ENCODE measurements around the gene ETV3L.

DNA sequence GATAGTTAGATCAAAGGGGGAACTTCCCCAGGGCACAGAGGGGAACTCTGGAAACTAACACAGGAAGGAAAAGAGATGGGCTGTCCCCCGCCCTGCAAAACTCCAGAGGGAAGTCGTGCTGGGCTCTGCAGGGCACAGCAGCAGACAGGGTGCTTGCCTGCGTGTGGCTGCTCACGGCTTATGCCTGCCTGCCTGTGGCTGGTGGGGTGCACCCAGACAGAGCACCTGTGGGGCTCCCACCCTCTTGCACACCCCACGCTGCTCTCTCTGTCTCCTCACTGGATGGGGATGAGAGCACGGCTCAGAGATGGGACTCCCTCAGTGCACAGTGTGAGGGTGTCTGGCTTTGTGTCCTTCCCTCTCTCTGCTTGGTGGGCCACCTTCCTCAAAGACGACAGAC, 13.5 kb upstream of the ETV3L start:
- TF ChIP-seq TCF4 (CRISPR knock-in tag; IDR thresholded peaks at IDR 0.05; ENCODE audit: borderline replicate concordance) (no peak), RARB (CRISPR knock-in tag; IDR thresholded peaks at IDR 0.05) (no peak), ISL1 (CRISPR knock-in tag; IDR thresholded peaks at IDR 0.05) (no peak), ZFP30 (CRISPR knock-in tag; IDR thresholded peaks at IDR 0.05) (no peak), PPARA (CRISPR knock-in tag; IDR thresholded peaks at IDR 0.05; ENCODE audit: borderline replicate concordance) (no peak), ZNF8 (CRISPR knock-in tag; IDR thresholded peaks at IDR 0.05) (no peak), CSDC2 (CRISPR knock-in tag; IDR thresholded peaks at IDR 0.05) (no peak)
- TF ChIP-seq, protein P1, sequence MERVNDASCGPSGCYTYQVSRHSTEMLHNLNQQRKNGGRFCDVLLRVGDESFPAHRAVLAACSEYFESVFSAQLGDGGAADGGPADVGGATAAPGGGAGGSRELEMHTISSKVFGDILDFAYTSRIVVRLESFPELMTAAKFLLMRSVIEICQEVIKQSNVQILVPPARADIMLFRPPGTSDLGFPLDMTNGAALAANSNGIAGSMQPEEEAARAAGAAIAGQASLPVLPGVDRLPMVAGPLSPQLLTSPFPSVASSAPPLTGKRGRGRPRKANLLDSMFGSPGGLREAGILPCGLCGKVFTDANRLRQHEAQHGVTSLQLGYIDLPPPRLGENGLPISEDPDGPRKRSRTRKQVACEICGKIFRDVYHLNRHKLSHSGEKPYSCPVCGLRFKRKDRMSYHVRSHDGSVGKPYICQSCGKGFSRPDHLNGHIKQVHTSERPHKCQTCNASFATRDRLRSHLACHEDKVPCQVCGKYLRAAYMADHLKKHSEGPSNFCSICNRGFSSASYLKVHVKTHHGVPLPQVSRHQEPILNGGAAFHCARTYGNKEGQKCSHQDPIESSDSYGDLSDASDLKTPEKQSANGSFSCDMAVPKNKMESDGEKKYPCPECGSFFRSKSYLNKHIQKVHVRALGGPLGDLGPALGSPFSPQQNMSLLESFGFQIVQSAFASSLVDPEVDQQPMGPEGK (CRISPR knock-in tag; IDR thresholded peaks at IDR 0.05; ENCODE audit: borderline replicate concordance): no peak
- TF ChIP-seq, protein P2, sequence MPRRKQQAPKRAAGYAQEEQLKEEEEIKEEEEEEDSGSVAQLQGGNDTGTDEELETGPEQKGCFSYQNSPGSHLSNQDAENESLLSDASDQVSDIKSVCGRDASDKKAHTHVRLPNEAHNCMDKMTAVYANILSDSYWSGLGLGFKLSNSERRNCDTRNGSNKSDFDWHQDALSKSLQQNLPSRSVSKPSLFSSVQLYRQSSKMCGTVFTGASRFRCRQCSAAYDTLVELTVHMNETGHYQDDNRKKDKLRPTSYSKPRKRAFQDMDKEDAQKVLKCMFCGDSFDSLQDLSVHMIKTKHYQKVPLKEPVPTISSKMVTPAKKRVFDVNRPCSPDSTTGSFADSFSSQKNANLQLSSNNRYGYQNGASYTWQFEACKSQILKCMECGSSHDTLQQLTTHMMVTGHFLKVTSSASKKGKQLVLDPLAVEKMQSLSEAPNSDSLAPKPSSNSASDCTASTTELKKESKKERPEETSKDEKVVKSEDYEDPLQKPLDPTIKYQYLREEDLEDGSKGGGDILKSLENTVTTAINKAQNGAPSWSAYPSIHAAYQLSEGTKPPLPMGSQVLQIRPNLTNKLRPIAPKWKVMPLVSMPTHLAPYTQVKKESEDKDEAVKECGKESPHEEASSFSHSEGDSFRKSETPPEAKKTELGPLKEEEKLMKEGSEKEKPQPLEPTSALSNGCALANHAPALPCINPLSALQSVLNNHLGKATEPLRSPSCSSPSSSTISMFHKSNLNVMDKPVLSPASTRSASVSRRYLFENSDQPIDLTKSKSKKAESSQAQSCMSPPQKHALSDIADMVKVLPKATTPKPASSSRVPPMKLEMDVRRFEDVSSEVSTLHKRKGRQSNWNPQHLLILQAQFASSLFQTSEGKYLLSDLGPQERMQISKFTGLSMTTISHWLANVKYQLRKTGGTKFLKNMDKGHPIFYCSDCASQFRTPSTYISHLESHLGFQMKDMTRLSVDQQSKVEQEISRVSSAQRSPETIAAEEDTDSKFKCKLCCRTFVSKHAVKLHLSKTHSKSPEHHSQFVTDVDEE (CRISPR knock-in tag; IDR thresholded peaks at IDR 0.05): no peak
- TF ChIP-seq, protein P3, sequence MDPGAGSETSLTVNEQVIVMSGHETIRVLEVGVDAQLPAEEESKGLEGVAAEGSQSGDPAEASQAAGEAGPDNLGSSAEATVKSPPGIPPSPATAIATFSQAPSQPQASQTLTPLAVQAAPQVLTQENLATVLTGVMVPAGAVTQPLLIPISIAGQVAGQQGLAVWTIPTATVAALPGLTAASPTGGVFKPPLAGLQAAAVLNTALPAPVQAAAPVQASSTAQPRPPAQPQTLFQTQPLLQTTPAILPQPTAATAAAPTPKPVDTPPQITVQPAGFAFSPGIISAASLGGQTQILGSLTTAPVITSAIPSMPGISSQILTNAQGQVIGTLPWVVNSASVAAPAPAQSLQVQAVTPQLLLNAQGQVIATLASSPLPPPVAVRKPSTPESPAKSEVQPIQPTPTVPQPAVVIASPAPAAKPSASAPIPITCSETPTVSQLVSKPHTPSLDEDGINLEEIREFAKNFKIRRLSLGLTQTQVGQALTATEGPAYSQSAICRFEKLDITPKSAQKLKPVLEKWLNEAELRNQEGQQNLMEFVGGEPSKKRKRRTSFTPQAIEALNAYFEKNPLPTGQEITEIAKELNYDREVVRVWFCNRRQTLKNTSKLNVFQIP (CRISPR knock-in tag; IDR thresholded peaks at IDR 0.05; ENCODE audit: borderline replicate concordance, low read depth): no peak
- TF ChIP-seq, protein P4, sequence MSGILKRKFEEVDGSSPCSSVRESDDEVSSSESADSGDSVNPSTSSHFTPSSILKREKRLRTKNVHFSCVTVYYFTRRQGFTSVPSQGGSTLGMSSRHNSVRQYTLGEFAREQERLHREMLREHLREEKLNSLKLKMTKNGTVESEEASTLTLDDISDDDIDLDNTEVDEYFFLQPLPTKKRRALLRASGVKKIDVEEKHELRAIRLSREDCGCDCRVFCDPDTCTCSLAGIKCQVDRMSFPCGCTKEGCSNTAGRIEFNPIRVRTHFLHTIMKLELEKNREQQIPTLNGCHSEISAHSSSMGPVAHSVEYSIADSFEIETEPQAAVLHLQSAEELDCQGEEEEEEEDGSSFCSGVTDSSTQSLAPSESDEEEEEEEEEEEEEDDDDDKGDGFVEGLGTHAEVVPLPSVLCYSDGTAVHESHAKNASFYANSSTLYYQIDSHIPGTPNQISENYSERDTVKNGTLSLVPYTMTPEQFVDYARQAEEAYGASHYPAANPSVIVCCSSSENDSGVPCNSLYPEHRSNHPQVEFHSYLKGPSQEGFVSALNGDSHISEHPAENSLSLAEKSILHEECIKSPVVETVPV (CRISPR knock-in tag; IDR thresholded peaks at IDR 0.05): no peak
- TF ChIP-seq, protein P5, sequence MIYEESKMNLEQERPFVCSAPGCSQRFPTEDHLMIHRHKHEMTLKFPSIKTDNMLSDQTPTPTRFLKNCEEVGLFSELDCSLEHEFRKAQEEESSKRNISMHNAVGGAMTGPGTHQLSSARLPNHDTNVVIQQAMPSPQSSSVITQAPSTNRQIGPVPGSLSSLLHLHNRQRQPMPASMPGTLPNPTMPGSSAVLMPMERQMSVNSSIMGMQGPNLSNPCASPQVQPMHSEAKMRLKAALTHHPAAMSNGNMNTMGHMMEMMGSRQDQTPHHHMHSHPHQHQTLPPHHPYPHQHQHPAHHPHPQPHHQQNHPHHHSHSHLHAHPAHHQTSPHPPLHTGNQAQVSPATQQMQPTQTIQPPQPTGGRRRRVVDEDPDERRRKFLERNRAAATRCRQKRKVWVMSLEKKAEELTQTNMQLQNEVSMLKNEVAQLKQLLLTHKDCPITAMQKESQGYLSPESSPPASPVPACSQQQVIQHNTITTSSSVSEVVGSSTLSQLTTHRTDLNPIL (CRISPR knock-in tag; IDR thresholded peaks at IDR 0.05; ENCODE audit: low read depth): no peak

All from SK-N-SH treated with all-trans-retinoic acid at 6 μM for 48 hours (cell line).